ENCODE results near the gene PRMT2.
"Not testable (repeated sequence)": the region's sequence is repeated elsewhere in the genome, so short reads cannot be mapped to it uniquely, and the experiment has no call there.

The PRMT2 gene

DNA sequence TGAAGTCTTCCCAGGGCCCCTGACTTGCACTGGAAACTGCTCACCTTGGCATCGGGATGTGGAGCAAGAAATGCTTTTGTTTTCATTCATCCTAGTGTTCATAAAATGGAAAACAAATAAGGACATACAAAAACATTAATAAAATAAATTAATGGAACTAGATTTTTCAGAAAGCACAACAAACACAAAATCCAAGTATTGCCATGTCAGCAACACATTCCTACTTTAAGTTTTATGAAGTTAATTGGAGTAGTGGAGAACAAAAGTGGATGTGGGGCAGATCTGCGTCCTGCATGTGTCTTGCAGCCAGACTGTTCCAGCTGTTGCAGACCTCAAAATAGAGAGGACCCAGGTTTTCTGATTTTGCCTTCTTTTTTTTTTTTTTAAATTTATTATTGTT, 32.9 kb downstream of the PRMT2 start:
- DNase-seq (ENCODE audit: low read depth in 2 of 2) = no peak

DNA sequence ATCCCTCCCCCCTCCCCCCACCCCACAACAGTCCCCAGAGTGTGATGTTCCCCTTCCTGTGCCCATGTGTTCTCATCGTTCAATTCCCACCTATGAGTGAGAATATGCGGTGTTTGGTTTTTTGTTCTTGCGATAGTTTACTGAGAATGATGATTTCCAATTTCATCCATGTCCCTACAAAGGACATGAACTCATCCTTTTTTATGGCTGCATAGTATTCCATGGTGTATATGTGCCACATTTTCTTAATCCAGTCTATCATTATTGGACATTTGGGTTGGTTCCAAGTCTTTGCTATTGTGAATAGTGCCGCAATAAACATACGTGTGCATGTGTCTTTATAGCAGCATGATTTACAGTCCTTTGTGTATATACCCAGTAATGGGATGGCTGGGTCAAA, 33.4 kb downstream of the PRMT2 start:
- not testable (repeated sequence) for DNase-seq (ENCODE audit: low read depth in 2 of 2)

DNA sequence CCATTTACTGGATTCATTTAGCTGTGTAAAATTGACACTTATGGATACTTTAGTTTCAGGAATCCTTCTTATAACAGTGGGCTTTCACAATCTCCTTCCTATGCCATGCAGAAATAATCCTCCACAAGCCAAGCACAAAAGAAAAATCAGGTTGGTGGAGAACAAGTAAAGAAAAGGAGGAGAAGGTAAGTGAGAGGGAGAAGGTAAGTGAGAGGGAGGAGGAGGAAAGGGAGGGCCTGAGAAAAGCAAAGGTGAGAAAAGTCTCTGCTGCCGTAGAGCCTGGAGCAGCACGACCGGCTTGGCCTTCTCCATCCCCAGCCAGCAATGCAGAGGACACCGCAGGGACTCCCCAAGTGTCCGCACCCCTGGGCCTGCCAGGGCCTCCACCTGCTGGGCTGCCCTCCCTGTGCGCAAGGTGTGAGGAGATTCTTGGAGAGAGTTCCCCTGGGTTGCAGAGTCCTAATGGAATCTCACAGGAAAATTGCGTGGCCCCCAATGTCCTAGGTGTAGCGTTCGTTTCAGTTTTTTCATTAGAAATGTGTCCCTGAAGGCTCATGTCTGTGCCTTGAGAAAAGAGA, 39.0 kb downstream of the PRMT2 start:
- no peak for DNase-seq (ENCODE audit: low read depth in 2 of 2)

DNA sequence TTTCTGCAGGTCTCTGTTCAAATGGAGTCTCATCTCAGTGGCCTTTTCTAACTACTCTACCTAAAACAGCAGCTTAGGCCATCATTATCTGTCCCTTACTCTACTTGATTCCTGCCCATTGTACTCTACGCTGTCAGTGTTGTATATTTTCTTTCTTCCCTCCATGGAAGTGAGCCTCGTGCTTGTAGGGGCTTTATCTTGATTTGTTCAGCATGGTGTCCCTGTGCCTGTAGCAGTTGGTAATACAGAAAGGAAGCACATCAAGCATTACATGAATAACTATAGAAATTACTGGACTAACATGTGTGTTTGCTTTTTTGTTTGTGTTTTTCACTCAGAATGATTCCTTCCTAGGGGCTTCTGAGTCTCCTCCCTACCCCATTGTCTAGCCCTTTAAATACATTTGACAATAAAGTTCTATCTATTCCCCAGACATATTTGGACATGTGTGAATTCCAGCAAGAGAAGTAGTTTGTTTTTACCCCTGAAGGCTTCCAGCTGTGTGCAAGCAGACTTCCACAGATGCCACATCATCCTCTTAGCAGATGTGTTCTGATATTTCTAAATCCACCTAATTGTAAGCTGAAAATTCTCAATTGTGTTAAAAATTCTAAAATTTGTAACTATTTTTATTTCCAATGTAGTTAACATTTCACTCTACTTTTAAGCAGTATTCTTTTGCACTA, 40.3 kb downstream of the PRMT2 start:
- DNase-seq (ENCODE audit: low read depth in 2 of 2) = no peak

DNA sequence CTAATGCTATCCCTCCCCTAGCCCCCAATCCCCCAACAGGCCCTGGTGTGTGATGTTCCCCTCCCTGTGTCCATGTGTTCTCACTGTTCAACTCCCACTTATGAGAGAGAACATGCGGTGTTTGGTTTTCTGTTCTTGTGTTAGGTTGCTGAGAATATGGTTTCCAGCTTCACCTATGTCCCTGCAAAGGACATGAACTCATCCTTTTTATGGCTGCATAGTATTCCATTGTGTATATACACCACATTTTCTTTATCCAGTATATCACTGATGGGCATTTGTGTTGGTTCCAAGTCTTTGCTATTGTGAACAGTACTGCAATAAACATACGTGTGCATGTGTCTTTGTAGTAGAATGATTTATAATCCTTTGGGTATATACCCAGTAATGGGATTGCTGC, 41.1 kb downstream of the PRMT2 start:
- not testable (repeated sequence) for DNase-seq (ENCODE audit: low read depth in 2 of 2)

DNA sequence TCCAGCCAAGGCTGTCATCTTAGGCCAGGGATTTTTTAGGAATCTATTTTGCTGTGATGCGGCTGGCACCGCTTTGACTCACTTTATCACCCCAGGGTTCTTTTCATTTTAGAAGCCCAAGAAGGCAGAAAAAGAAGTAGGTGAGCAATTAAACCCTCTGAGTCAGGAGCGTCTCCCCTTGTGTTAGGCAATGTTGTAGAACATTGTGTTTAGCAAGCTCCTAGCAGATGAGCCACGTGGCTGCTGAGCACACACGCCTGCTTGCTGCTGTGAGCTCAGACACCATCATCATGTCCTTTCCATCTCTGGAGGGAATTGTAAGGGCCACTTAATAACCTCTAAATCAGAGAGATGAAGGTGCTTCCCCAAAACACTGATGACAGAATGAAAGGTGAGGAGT, 46.1 kb downstream of the PRMT2 start:
- DNase-seq (ENCODE audit: low read depth in 2 of 2) = not testable (repeated sequence)

DNA sequence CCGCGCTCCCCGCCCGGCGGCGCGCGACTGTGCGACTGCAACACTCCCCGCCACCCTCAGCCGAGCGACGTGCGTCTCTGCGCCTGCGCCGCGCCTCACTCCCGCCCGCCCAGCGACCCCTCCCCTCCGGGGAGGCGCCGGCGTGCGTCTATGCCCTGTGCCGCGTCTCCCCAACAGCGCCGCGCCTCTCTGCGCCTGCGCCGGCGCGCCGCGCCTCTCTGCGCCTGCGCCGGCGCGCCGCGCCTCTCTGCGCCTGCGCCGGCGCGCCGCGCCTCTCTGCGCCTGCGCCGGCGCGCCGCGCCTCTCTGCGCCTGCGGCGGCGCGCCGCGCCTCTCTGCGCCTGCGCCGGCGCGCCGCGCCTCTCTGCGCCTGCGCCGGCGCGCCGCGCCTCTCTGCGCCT, 63.2 kb downstream of the PRMT2 start:
- not testable (repeated sequence) for DNase-seq (ENCODE audit: low read depth in 2 of 2)

DNA sequence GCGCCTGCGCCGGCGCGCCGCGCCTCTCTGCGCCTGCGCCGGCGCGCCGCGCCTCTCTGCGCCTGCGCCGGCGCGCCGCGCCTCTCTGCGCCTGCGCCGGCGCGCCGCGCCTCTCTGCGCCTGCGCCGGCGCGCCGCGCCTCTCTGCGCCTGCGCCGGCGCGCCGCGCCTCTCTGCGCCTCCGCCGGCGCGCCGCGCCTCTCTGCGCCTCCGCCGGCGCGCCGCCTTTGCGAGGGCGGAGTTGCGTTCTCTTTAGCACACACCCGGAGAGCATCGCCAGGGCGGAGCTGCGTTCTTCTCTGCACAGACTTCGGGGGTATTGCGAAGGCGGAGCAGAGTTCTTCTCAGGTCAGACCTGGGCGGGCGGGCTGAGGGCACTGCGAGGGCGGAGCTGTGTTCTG, 63.6 kb downstream of the PRMT2 start:
- not testable (repeated sequence) for DNase-seq (ENCODE audit: low read depth in 2 of 2)

Measured in stimulated activated CD4-positive, alpha-beta T cell treated with anti-CD3 and anti-CD28 coated beads, Interleukin-1b, Interleukin-23, amount 100 ng/mL, for 4 hours (primary cell).